ENCODE measurements around the gene GOLGB1.

DNA sequence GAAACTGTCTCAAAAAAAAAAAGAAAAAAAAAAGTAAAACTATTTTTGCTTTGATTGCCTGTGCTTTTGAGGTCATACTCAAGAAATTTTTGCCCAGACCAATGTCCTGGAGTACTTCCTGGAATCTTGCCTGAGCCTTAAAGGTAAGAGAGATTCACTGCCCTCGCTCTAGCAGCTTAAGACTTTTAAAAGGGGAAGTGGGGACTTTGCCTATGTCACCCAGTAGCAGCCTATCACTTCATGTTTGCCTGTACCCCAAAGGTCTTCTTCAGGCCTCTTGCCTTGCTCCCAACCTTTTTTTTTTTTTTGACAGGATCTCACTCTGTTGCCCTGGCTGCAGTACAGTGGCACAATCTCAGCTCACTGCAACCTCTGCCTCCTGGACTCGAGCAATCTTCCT is 18.9 kb upstream of the GOLGB1 start:
- TF ChIP-seq, protein P1, sequence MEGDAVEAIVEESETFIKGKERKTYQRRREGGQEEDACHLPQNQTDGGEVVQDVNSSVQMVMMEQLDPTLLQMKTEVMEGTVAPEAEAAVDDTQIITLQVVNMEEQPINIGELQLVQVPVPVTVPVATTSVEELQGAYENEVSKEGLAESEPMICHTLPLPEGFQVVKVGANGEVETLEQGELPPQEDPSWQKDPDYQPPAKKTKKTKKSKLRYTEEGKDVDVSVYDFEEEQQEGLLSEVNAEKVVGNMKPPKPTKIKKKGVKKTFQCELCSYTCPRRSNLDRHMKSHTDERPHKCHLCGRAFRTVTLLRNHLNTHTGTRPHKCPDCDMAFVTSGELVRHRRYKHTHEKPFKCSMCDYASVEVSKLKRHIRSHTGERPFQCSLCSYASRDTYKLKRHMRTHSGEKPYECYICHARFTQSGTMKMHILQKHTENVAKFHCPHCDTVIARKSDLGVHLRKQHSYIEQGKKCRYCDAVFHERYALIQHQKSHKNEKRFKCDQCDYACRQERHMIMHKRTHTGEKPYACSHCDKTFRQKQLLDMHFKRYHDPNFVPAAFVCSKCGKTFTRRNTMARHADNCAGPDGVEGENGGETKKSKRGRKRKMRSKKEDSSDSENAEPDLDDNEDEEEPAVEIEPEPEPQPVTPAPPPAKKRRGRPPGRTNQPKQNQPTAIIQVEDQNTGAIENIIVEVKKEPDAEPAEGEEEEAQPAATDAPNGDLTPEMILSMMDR (IDR thresholded peaks at IDR 0.05; ENCODE audit: poor library complexity, severe bottlenecking), result no peak
- TF ChIP-seq SMC3 (conservative IDR thresholded peaks at IDR 0.05; ENCODE audit: poor library complexity), result no peak
